Chondrocyte (in vitro differentiated cells): ENCODE measurements around the gene COQ9. TPM values are rescaled to one million over a fixed set of nuclear protein-coding genes. Genes with fewer than 3 reads are reported as not detected.

Experiments used
- DNase-seq: peaks from one replicate; pipeline ENCODE4 v3.0.0; 2021; ENCODE audit warnings: mixed read lengths, low spot score
- H3K27ac Mint-ChIP-seq: one replicate; pipeline ENCODE4 v1.8.0; 2021; ENCODE audit warnings: mild to moderate bottlenecking, moderate library complexity, mixed read lengths; ENCODE audit not compliant: unreplicated experiment
- H3K27me3 Mint-ChIP-seq: 2 replicates; pipeline ENCODE4 v1.8.0; 2021; ENCODE audit warnings: low read depth, mixed read lengths
- H3K36me3 Mint-ChIP-seq: 2 replicates; pipeline ENCODE4 v1.8.0; 2021; ENCODE audit warnings: low read depth, mixed read lengths
- H3K4me1 Mint-ChIP-seq: 2 replicates; pipeline ENCODE4 v1.8.0; 2021; ENCODE audit warnings: low read depth, mild to moderate bottlenecking, mixed read lengths
- H3K4me3 Mint-ChIP-seq: one replicate; pipeline ENCODE4 v1.8.0; 2021; ENCODE audit warnings: mild to moderate bottlenecking, moderate library complexity, mixed read lengths; ENCODE audit not compliant: unreplicated experiment
- H3K9me3 Mint-ChIP-seq: 2 replicates; pipeline ENCODE4 v1.8.0; 2021; ENCODE audit warnings: low read depth, mixed read lengths
- total RNA-seq: library from RNA; stranded (reverse); gene quantifications from 3 replicates; pipeline ENCODE4 v1.2.1, GENCODE V29; 2021
- TF ChIP-seq, protein P1 (sequence below): fragments of 200-600 bp; sonication (generic); IDR thresholded peaks from 2 replicates; pipeline ENCODE4 v1.5.0; 2021; ENCODE audit warnings: antibody characterized with exemption, mild to moderate bottlenecking, moderate library complexity

Gene COQ9
- total RNA-seq, 1 donor from 2014 or later = 31.6 TPM

DNA sequence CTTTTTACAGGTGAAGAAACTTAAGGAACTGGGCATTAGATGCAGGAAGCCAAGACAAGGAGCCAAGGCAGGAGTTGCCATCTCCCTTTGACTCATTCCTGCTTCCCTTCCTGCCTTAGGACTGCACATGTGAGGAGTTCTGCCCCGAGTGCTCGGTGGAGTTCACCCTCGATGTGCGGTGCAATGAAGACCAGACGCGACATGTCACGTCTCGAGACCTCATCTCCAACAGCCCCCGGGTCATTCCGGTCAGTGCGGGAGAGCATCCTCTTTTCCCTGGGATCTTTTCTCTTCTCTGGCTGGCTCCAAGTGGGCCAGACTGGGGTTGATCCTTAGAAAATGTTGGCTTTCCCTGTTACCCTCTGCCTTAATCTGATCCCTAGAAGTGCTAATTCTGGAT, 21.8 kb downstream of the COQ9 start:
- no peaks in the 10 kb centered on the region for H3K9me3 Mint-ChIP-seq
- no peak for DNase-seq

DNA sequence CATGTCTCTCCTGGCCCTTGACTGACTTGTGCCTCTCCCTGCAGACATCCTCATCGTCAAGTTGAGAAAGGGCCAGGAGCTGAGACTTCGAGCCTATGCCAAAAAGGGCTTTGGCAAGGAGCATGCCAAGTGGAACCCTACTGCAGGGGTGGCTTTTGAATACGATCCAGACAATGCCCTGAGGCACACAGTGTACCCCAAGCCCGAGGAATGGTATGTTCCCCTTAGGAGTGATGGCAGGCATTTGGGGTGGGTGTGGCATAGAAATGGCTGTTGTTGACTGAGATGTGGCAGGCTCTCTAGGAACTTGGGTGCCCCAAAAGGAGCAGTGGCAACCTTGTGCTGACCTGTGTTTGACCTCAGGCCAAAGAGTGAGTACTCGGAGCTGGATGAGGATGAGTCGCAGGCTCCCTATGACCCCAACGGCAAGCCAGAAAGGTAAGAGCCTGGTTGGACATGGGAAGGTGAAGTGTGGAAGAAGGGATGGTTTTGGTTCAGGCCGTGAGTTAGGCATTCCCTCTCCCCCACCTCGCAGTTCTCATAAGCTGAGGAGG, 22.7 kb downstream of the COQ9 start:
- Mint-ChIP-seq H3K27me3 (no peaks in the 10 kb centered on the region), H3K36me3 (peaks cover 28% of the 10 kb centered on the region), H3K4me3 (no peak overlapping the region), H3K9me3 (no peaks in the 10 kb centered on the region), H3K27ac (peak overlapping the region; percentile 32), H3K4me1 (peaks cover 8% of the 10 kb centered on the region)
- no peak for DNase-seq
- TF ChIP-seq, protein P1, sequence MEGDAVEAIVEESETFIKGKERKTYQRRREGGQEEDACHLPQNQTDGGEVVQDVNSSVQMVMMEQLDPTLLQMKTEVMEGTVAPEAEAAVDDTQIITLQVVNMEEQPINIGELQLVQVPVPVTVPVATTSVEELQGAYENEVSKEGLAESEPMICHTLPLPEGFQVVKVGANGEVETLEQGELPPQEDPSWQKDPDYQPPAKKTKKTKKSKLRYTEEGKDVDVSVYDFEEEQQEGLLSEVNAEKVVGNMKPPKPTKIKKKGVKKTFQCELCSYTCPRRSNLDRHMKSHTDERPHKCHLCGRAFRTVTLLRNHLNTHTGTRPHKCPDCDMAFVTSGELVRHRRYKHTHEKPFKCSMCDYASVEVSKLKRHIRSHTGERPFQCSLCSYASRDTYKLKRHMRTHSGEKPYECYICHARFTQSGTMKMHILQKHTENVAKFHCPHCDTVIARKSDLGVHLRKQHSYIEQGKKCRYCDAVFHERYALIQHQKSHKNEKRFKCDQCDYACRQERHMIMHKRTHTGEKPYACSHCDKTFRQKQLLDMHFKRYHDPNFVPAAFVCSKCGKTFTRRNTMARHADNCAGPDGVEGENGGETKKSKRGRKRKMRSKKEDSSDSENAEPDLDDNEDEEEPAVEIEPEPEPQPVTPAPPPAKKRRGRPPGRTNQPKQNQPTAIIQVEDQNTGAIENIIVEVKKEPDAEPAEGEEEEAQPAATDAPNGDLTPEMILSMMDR = no peak

More for the DNA sequence above, 21.8 kb downstream of the COQ9 start:
- Mint-ChIP-seq H3K27ac (no peak overlapping the region), H3K4me1 (peaks cover 16% of the 10 kb centered on the region), H3K27me3 (no peaks in the 10 kb centered on the region), H3K4me3 (no peak overlapping the region), H3K36me3 (peaks cover 32% of the 10 kb centered on the region)
- TF ChIP-seq, protein P1 = no peak

DNA sequence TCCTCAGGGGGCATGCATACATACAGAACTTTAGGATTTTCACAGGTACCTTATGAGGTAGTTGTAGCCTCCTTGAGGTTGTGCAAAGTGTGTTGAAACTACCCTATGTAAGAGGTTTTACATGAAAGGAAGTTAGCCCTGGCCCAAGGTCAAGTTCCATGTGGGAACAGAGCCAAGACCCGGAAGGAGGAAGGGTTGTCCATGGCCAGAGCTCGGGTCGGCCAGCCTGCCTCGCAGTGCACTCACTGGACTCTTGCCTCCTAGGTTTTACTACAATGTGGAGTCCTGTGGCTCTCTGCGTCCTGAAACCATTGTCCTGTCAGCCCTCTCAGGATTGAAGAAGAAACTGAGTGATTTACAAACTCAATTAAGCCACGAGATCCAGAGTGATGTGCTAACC, 23.4 kb downstream of the COQ9 start:
- Mint-ChIP-seq H3K27me3 (no peaks in the 10 kb centered on the region), H3K4me3 (no peak overlapping the region), H3K36me3 (peaks cover 28% of the 10 kb centered on the region), H3K9me3 (no peaks in the 10 kb centered on the region), H3K4me1 (peaks cover 3% of the 10 kb centered on the region), H3K27ac (no peak overlapping the region)
- TF ChIP-seq, protein P1 = no peak
- no peak for DNase-seq

DNA sequence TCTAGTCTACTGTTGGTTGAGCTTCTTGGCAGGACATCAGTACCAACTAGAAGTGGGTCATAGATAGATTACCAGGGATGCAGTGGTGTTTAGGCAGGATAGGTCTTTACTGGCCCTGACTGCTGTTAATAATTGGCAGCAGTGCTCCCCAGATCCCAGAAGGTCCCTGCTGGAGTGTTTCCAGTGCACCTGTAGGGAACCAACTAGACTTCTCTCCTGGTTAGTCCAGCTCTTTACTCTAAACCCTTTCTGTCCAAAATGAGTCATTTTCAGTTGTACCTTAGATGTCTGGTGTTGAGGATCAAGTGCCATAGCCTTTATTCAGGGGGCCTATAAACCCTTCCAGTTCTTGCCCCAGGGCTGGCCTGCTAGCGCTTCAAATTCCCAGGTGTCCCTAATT, 23.9 kb downstream of the COQ9 start:
- peaks cover 3% of the 10 kb centered on the region for H3K4me1 Mint-ChIP-seq

DNA sequence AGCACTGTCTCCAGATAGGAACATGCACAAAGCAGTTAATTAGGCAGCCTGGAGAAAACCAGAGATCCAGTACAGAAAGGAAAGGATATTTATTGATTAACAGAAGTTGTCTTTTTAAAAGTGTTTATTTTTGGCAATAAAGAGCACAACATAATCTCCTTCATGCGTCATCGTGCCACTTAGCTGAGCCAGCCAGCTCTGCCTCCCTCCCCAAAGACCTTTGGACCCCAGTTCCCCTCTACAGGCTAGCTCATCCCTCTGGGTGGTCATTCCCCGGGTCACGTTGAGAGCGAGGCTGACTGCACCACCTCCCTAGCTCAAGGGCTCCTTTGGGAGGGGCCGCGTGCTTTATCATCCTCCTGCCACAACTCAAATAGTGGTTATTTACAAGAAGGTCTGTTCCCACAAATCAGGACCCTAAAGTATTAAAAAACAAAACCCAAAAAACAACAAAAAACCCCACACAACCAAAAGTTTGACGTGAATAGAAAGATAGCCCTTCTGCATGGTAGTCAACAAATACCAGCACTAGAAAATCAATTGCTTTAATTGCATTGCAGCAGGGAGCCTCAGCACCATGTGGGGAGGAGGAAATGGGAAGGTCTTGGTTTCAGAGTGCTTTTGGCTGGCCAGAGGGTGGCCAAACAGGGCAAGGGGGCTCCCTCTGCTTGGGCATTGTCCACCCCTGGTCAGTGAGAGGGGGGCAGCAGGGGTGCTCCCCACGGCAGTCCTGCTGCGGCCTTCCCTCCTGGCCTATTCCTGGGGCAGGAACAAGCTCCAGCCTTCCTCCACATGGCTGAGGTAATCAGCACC, 24.8 kb downstream of the COQ9 start:
- Mint-ChIP-seq H3K27ac (no peak overlapping the region), H3K27me3 (no peaks in the 10 kb centered on the region), H3K36me3 (peaks cover 26% of the 10 kb centered on the region), H3K4me1 (peaks cover 3% of the 10 kb centered on the region), H3K9me3 (no peaks in the 10 kb centered on the region), H3K4me3 (no peak overlapping the region)
- TF ChIP-seq, protein P1 = no peak
- no peak for DNase-seq

More for the DNA sequence above, 23.9 kb downstream of the COQ9 start:
- Mint-ChIP-seq H3K4me3 (no peak overlapping the region), H3K36me3 (peaks cover 26% of the 10 kb centered on the region), H3K27ac (no peak overlapping the region), H3K27me3 (no peaks in the 10 kb centered on the region), H3K9me3 (no peaks in the 10 kb centered on the region)
- TF ChIP-seq, protein P1 = no peak
- DNase-seq = no peak
